Endothelial cell of umbilical vein (primary cell): ENCODE data around the gene GRM8. TPM values are rescaled to one million over a fixed set of nuclear protein-coding genes. Genes with fewer than 3 reads are reported as not detected.

Experiments
- BruUV-seq: library from RNA; stranded (reverse); fragments of 400-500 nt; replicated peaks from 2 replicates; lab custom pipeline; 2021; lab: Mats Ljungman, UMichigan
- CTCF ChIA-PET: fragments of 300-600, 350-600 bp; sonication (Branson Sonifier 250); formaldehyde crosslinking; loops from one replicate; lab custom pipeline; 2021; ENCODE audit warnings: antibody characterized with exemption, inconsistent platforms; lab: Charles Lee
- POLR2A ChIA-PET: fragments of 300-600, 350-600 bp; sonication (Branson Sonifier 250); formaldehyde crosslinking; loops from one replicate; lab custom pipeline; 2021; ENCODE audit warnings: antibody characterized with exemption, inconsistent platforms; lab: Charles Lee
- DNase-seq: peaks from one replicate; pipeline ENCODE4 v3.0.0-alpha.2; 2011; ENCODE audit warnings: low read depth, low spot score
- FAIRE-seq: peaks from 2 replicates; lab custom pipeline; 2011; peaks lifted over from hg19 to GRCh38; lab: Jason Lieb, UNC
- H2AFZ ChIP-seq: 2 replicates; pipeline ENCODE4 v1.6.0; 2012; ENCODE audit warnings: low read depth, low read length, control low read depth, inconsistent platforms
- H3K27ac ChIP-seq: 2 replicates; pipeline ENCODE4 v1.5.1; 2011; ENCODE audit warnings: low read depth, mild to moderate bottlenecking, control low read depth, low read length, moderate library complexity; ENCODE audit not compliant: insufficient read depth
- H3K27me3 ChIP-seq, 2 experiments: 2 replicates each; pipeline versions ENCODE4 v1.6.0 to v1.6.1; 2011; ENCODE audit warnings: low read length in 2 of 2, mixed read lengths in 1 of 2; ENCODE audit not compliant: control insufficient read depth in 2 of 2, insufficient read depth in 2 of 2
- H3K36me3 ChIP-seq, 2 experiments: 2 replicates in 1 of 2; 3 replicates in 1 of 2; pipeline ENCODE4 v1.5.1; 2011; ENCODE audit warnings: low read length in 2 of 2, mild to moderate bottlenecking in 1 of 2, moderate library complexity in 1 of 2; ENCODE audit not compliant: control insufficient read depth in 2 of 2, insufficient read depth in 2 of 2; ENCODE audit errors: extremely low read depth in 1 of 2
- H3K4me1 ChIP-seq: 3 replicates; pipeline ENCODE4 v1.5.1; 2011; ENCODE audit warnings: mild to moderate bottlenecking, low read length; ENCODE audit not compliant: control insufficient read depth, insufficient read depth; ENCODE audit errors: extremely low read depth
- H3K4me2 ChIP-seq: 2 replicates; pipeline ENCODE4 v1.6.1; 2011; ENCODE audit warnings: low read length, control low read depth, mixed read lengths; ENCODE audit not compliant: insufficient read depth
- H3K4me3 ChIP-seq, 3 experiments: fragments of 200-600 bp in 1 of 3; sonication (generic), shearing (Covaris generic) in 1 of 3; replicated peaks in 1 of 3; 2 replicates each; pipeline ENCODE4 v1.5.1; 2011 to 2016; ENCODE audit warnings: control low read depth in 3 of 3, low read length in 3 of 3, mild to moderate bottlenecking in 2 of 3, inconsistent platforms in 1 of 3, low read depth in 1 of 3, moderate library complexity in 1 of 3; ENCODE audit not compliant: insufficient read depth in 1 of 3
- H3K79me2 ChIP-seq: 2 replicates; pipeline ENCODE4 v1.6.0; 2012; ENCODE audit warnings: low read length, inconsistent platforms; ENCODE audit not compliant: control insufficient read depth, insufficient read depth
- H3K9ac ChIP-seq: replicated peaks from 2 replicates; pipeline ENCODE3; 2011; ENCODE audit warnings: low read length, control low read depth; ENCODE audit not compliant: insufficient read depth; ENCODE audit errors: extremely low read depth
- H3K9me1 ChIP-seq: replicated peaks from 3 replicates; pipeline ENCODE4 v1.6.0; 2011; ENCODE audit warnings: mild to moderate bottlenecking, low read length; ENCODE audit not compliant: control insufficient read depth, insufficient read depth; ENCODE audit errors: extremely low read depth
- H3K9me3 ChIP-seq: replicated peaks from 2 replicates; pipeline ENCODE4 v1.5.1; 2012; ENCODE audit warnings: low read length, inconsistent platforms; ENCODE audit not compliant: control insufficient read depth, insufficient read depth
- H4K20me1 ChIP-seq: replicated peaks from 2 replicates; pipeline ENCODE3; 2011; ENCODE audit warnings: mild to moderate bottlenecking, low read length; ENCODE audit not compliant: control insufficient read depth, insufficient read depth; ENCODE audit errors: extremely low read depth
- CTCF ChIP-seq, 2 donors: IDR thresholded peaks; 1 replicate in 1 of 2; 2 replicates in 1 of 2; pipeline ENCODE4 v1.5.1; 2011; ENCODE audit warnings: low read length in 2 of 2, mild to moderate bottlenecking in 2 of 2, moderate library complexity in 2 of 2, control low read depth in 1 of 2, inconsistent platforms in 1 of 2, low read depth in 1 of 2; ENCODE audit not compliant: insufficient read depth in 1 of 2; ENCODE audit errors: extremely low read depth in 1 of 2
- EZH2 ChIP-seq: IDR thresholded peaks from 2 replicates; pipeline ENCODE4 v1.6.1; 2012; ENCODE audit warnings: borderline replicate concordance, low read depth, mild to moderate bottlenecking, moderate library complexity, low read length, inconsistent platforms; ENCODE audit not compliant: severe bottlenecking
- MAX ChIP-seq: IDR thresholded peaks from 2 replicates; pipeline ENCODE4 v1.6.1; 2011; ENCODE audit not compliant: insufficient read depth, insufficient read length
- MYC ChIP-seq: IDR thresholded peaks from one replicate; pipeline ENCODE4 v1.6.1; 2011; ENCODE audit warnings: mild to moderate bottlenecking, low read depth, low read length
- POLR2AphosphoS5 ChIP-seq: IDR thresholded peaks from 2 replicates; pipeline ENCODE4 v1.6.1; 2012; ENCODE audit warnings: low read depth, mild to moderate bottlenecking, control low read depth, low read length, moderate library complexity; ENCODE audit not compliant: insufficient read depth
- dilution Hi-C: fragments of 300-500 bp; cut with MboI; formaldehyde crosslinking; loops from one replicate; pipeline ENCODE4 v1.15.0; 2019; ENCODE audit warnings: low sequenced_read_pairs; ENCODE audit not compliant: extremely low pct_ligation_motif_present
- intact Hi-C: fragments of 100-400 bp; cut with micrococcal nuclease; formaldehyde crosslinking; loops from one replicate; pipeline ENCODE4 v1.10.0; 2022
- polyA plus RNA-seq, 4 experiments: library from polyadenylated mRNA; depleted of rRNA in 3 of 4; stranded (reverse) in 3 of 4; unstranded in 1 of 4; fragments of >200 nt; gene quantifications; 2 replicates each; pipeline versions ENCODE4 v1.2.1 to v1.2.3, GENCODE V29; 2011 to 2012; ENCODE audit warnings: missing spikeins in 1 of 4
- total RNA-seq: library from RNA; stranded (reverse); gene quantifications from 2 replicates; pipeline ENCODE4 v1.2.3, GENCODE V29; 2021

Gene GRM8
- total and polyA plus RNA-seq, 2 donors (not counting 3 experiments of a cell fraction or from before 2014, with no cell fraction given), result not detected

- TF ChIP-seq EZH2 (no peak), POLR2AphosphoS5 (no peak)
- FAIRE-seq (no peak), DNase-seq (no peak)
- dilution Hi-C loops (no loop called here), intact Hi-C loops (no loop called here)
- Histone ChIP-seq H3K4me2 (no peak overlapping the region), H3K27me3 (no peaks in the 10 kb centered on the region), H3K4me3 (no peak overlapping the region), H3K4me1 (no peaks in the 10 kb centered on the region), H2AFZ (no peak overlapping the region), H3K36me3 (no peaks in the 10 kb centered on the region), H3K9ac (no peak overlapping the region), H3K27ac (no peak overlapping the region), H3K9me1 (no peaks in the 10 kb centered on the region), H3K9me3 (no peaks in the 10 kb centered on the region), H4K20me1 (no peaks in the 10 kb centered on the region), H3K79me2 (no peaks in the 10 kb centered on the region)
- no TSS peak for BruUV-seq
- POLR2A ChIA-PET, result no interaction called here
- CTCF ChIA-PET, result no interaction called here
Observed at GRCh38 chr7:126608339-126608776, 644.4 kb downstream of the GRM8 start.

GRCh38 chr7:126606331-126606730, 646.4 kb downstream of the GRM8 start:
- dilution Hi-C loops, result no loop called here

More at GRCh38 chr7:126606331-126606730, 646.4 kb downstream of the GRM8 start:
- Histone ChIP-seq H3K4me2 (no peak overlapping the region), H3K9me3 (no peaks in the 10 kb centered on the region), H3K27ac (no peak overlapping the region), H3K27me3 (no peaks in the 10 kb centered on the region), H3K9me1 (no peaks in the 10 kb centered on the region), H4K20me1 (no peaks in the 10 kb centered on the region), H3K36me3 (no peaks in the 10 kb centered on the region), H3K4me3 (no peak overlapping the region), H2AFZ (no peak overlapping the region), H3K79me2 (no peaks in the 10 kb centered on the region), H3K9ac (no peak overlapping the region), H3K4me1 (no peaks in the 10 kb centered on the region)
- intact Hi-C loops, result no loop called here
- FAIRE-seq (no peak), DNase-seq (no peak)
- ChIA-PET CTCF (no interaction called here), POLR2A (no interaction called here)
- TF ChIP-seq MAX (no peak), POLR2AphosphoS5 (no peak), MYC (no peak), CTCF (IDR thresholded peaks at IDR 0.05; ENCODE audit: extremely low read depth in 1 of 2, insufficient read depth in 1 of 2, low read depth in 1 of 2, low read length in 2 of 2) (no peak)
- no TSS peak for BruUV-seq
